ENCODE data around the gene SSH2.
"Not testable (repeated sequence)": the region's sequence is repeated elsewhere in the genome, so short reads cannot be mapped to it uniquely, and the experiment has no call there.

- TF ChIP-seq CTCF (conservative IDR thresholded peaks at IDR 0.05; ENCODE audit: low read length); EZH2phosphoT487 (IDR thresholded peaks at IDR 0.05; ENCODE audit: borderline replicate concordance, low read depth, low read length): not testable (repeated sequence)
These were observed 150.2 kb downstream of the SSH2 start for GRCh38 chr17:29779812-29780190.

All from OCI-LY7 (cell line).